HG02938 (cell line): ENCODE results near the gene AMN.

ENCODE experiments used
- ATAC-seq: cut with Tn5 transposase; IDR thresholded peaks from one replicate; pipeline ENCODE4 v1.9.1; 2021; ENCODE audit warnings: mild to moderate bottlenecking, moderate library complexity; ENCODE audit not compliant: unreplicated experiment

AMN gene

DNA sequence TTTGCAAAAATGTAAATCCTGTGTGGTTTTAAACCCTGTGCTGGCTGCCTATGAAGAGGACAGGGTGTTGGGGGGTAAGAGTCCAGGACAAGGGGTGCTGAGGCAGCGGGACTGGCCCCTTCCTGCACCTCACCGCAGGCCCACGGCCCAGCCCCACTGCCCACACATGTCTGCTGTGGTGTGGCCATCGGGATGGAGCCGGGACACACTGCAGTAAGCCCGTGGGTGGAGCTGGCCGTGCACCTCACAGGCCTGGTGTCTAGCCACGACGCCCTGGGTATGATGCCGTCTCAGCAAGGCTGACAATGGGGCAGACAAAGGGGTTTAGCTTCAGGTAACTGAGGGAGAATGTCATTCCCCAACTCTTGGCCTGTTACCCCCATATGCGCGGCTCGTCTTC, 19.6 kb downstream of the AMN start:
- ATAC-seq: no peak

DNA sequence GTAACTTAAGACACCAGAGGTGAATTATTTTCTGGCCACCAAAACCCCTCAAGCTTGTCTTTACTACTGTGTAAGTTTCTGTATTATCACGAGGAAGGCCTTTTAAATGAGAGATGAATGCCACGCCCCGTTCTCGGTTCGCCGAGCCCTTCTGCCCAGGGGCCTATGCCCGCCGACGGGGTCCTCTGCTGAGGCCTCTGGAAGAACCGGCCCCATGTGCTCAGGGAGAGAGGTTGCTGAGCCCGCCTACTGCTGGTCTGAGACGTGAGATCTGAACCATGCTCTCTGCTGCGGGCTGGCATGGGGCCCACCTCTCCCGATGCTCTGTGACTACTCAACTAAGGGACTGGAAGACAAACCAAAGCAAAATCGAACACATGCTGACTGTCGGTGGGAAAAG, 21.0 kb downstream of the AMN start:
- no peak for ATAC-seq

DNA sequence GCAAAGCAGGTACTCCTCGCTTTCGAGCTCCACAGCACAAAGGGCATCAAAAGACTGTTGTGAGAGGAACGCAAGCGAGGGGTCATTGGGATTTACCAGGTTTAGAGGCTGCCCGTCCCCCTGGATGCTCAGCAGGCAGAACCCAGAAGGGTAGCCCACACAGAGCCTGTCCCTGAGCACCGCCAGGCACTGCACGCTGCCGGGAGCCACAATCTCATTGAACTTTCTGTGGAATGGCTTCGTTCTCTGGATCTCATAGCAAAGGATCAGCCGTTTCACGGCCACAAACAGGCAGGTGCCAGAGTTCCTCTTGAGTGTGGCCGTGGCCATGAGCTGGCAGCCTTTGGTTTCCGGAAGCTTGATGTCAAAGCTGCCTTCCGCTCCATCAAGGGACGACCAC, 21.5 kb downstream of the AMN start:
- ATAC-seq: no peak

DNA sequence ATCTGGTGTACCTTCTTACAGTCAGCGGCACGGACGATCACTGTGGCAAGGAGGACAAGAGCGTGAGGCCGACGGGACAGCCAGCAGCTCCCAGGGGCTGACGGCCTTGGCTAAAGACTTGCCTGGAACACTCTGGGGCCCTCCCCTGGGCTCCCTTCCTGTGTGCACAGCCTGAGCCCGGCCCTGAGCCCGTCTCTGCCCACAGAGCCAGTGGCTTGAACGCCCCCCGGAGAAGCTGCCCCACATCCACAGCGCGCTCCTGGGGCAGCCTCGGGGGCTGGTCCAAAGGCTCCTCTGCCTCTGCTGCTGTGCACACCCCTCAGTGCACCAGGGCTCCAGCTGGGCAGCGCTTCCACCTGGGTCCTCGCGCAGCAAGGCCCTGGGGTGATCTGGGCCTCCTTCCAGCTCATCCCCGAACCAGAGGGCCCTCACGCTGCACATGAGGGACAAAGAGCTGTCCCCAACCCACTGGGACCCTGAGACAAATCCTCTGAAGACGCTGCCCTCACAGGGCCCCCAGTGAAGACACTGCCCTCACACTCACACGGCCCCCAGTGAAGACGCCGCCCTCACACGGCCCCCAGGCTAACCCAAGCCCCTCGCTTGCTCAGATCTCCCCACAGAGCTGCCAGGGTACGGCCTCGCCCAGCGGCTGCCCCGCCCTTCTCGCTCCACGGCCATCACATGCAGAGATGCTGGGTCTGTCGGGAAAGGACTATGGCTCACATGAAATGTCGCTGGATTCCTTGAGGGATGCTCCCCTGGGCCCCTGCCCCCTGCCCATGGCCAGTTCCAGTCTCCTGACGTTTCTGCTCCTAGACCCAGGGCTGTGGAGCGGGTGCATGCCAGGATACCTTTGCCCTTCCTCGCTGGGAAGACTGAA, 22.2 kb downstream of the AMN start:
- no peak for ATAC-seq

DNA sequence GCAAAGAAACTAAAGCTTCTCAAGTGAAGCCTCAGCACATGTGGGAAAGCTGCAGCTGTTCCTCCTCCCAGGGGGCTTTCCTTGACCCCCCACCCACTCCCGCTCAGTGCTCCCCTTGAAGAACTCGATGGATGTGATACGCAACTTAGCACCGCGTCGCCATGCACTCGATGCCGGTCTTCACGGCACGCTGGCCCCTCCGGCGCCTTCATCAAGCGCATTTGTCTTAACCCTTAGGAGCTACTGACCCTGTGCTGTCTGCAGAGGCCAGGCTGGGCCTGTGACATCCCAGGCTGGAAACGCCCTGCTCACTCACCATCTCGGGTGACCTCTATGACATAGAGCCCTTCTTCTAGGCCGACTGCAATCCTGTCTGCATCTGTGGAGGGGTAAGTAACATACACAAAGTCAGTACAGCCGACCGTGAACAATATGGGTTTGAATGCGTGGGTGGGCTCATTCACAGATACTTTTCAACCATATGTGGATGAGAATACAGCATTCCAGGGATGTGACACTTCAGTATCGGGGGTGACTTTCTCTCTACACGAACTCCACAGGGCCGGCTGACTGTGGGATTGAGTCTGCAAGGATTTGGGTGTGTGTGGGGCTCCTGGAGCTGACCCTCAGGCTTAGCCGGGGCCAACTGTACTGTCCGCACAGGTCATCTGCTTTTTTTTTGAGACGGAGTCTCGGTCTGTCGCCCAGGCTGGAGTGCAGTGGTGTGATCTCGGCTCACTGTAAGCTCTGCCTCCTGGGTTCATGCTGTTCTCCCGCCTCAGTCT, 23.1 kb downstream of the AMN start:
- ATAC-seq: no peak

DNA sequence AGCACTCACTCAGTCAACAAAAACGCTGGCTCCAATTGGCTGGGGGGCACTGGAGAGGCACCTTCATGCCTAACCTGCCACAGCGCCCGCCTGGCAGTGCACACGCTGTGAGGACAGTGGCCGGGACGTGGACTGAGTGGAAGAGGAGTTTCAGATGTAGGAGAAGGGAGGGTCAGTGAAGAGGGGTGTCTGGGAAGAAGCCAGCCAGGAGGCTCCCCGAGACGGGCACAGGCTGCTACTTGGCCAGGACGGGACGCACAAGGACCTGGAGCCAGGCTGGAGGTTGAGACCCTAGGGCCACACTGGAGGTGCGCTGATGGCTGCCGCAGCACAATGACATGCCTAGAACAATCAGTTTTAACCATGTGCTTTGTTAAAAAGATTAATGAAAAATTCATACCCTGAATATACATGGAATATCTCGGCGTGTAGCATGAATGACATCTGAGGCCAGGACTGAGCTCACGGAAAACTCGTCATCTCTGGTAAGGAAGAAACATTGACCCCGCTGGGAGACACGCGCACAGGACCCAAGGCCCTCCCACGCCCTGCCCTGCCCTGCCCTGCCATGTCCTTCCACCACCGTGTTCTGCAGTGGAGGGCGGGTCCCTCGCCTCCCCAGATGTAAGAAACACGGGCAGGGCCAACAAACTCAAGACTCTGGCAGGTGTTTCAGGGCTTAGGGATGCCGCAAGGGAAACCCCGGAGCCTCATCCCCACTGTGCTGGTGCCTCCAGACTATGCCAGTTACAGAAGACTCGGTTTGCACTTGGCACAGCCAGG, 25.0 kb downstream of the AMN start:
- ATAC-seq: no peak

DNA sequence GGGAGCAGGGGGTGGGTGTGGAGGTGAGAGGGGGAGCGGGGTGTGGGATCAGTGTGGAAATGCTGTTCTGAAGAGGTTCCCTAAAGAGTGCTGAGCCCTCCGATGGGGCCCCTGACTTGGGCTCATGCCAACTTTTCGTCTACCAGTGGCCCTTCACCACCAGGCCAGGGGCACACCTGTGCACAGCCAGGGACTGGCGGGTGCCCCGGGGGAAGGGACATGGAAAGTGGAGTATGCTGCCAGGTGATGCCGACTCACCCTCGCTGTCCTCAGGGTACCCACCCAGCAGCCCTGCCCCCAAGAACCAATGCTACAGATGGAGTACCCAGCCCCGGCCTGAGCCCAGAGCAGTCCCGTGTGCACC, 26.2 kb downstream of the AMN start:
- no peak for ATAC-seq

DNA sequence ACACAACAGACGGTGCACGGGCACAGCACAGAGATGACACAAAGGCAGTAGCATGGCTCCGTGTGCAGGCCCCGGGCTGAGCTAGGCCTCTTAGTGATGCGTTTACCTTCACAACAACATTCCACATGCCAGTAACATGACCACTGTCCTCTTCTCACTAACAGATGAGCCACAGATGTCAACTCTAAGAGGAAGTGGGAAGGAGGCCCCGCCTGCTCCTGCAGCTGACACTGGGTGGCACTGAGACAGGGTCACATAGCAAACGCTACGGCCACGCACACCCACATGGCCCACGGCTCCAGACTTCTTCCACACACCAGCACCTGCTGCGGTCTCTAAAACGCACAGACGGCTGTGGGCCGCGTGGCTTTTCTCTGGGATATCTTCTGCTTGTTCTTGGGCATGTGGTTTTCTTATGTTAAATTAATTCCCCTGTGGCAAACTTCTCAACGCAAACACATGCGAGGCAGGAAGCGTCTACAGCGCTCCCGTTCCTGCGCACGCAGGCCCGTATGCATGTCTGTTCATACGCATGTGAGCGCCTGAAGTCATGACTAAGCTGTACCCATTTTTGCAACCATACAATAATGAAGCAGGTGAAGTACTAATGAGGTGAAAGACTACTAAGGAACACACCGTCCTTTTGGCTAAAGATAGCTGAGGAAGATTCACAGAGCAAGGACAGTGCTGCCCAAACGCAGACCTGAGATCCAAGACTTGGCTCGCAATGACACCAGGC, 26.8 kb downstream of the AMN start:
- ATAC-seq: no peak

DNA sequence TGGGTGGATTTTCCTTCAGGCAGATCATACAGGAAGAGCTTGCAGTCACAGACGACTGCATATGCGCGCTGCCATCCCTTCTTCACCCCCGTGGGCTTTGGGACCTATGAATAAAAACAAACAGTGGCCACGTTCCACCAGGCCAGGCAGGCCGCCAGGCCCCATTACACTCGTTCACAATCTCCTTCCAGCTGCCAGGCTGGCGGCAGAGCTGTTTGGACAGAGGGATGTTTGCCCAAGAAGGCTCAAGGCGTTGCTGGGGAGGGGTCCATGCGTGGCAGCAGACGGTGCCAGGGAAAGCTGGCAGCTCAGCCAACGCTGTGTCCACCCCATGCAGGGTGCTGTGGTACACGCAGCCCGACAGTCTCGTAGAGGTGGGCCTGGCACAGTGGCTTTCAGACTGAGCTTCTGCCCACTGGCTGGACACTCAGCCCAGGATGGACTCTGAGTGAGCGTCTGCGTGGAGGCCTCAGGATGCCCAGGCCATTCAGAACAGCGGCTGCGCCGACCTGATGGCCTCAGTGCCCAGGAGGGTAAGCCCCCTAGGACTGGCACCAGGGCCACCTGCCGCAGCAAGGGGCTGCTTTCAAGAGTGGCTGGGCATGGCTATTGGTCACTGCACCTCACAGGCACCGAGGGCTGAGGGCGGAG, 27.5 kb downstream of the AMN start:
- no peak for ATAC-seq

DNA sequence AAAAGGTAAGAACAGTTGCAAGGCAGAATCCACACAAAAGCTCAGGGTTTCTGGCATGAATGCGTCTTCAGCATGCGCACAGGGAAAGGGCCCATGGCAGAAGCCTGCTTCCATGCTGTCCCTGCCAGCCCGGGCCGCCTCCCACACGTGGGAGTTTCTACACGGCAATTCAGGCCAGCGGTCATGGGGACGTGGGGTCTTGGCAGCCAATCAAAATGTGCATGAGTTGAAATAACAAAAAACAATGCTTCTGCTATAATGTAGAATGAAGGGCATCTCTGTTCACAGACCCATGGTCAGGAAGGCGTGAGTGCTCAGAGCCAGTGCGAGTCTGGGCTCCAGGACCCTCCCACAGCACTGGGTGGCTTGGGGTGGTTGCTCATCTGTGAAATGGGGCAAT, 28.6 kb downstream of the AMN start:
- no peak for ATAC-seq

DNA sequence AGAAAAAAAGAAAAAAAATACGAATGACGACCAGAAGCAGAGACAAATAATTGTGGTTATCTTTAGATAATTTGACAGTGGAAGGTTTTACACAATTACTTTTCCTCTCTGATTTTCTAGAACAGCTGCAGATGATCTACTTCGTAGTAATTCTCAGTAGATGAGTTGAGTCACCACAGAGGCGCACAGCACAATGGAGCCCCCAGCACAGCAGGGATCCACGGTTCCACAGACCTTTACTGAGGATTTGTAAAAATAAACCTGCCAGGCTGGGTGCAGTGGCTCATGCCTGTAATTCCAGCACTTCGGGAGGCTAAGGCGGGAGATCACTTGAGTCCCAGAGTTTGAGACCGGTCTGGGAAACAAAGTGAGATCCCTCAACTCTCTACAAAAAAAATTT, 29.3 kb downstream of the AMN start:
- ATAC-seq: no peak

DNA sequence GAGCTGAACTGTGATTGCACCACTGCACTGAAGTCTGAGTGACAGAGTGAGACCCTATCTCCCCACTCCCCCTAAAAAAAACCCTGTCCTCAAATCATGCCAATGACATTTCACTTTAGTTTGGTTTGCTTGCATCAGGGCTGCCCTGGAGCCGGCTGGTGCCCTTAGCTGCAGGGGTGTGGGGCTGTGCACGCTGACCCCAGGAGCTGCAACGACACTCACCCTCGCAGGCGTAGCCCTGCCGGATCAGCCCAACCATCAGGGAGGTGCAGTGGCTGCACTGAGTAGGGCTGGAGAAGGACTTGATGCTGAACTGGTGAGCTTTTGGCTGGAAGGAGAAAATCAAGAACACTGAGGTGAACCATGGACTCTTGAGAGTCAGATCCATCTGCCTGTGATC, 29.8 kb downstream of the AMN start:
- ATAC-seq: no peak

DNA sequence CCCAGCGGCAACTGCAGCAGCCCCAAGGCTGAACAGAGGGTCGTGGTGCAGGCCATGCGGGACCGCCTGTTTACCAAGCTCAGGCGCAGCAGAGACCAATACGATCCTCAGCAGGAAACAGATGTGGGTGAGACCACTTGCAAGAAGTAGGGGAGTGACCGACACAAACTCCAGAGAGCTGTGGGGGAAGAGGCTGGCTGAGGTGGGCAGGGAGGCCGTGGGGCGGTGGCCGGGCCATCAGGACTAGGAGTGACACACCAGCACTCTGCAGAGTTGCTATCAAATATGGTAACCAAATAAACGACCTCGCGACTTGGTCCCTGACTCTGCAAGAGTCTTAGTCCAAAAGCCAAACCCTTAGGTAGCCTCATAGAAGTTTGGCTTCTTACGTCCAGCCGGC, 30.6 kb downstream of the AMN start:
- no peak for ATAC-seq

DNA sequence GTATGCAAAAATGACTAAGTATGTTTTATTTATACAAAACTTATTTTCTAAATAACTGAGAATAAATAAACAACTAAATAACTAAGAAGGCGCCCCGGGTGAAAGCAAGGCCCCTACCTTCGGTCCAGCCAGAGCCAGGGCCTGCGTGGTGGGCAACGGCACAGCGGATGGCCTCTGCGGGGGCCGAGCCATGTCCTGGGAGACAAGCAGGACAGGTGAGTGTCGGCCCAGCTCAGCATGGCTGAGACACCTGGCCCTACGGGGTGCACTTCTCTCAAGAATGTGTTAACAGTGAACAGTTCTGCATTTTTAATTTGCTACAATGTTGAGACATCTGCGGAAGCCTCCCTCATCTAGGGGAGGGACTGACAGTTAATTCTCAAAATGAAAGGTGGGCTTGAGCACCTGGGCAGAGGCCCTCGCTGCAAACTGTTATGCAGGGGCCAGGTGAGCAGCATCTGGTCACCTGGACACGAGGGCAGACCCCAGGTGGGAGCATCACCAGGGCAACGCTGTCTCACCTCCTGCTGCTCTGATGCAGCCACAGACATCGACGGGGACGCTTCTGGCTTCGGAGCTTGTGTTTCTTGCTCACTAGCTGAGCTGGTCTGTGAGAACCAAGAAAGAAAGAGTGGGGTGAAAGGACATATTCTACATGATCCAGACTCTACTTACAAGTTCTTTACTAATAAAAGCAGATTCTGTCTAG, 31.8 kb downstream of the AMN start:
- ATAC-seq: no peak

DNA sequence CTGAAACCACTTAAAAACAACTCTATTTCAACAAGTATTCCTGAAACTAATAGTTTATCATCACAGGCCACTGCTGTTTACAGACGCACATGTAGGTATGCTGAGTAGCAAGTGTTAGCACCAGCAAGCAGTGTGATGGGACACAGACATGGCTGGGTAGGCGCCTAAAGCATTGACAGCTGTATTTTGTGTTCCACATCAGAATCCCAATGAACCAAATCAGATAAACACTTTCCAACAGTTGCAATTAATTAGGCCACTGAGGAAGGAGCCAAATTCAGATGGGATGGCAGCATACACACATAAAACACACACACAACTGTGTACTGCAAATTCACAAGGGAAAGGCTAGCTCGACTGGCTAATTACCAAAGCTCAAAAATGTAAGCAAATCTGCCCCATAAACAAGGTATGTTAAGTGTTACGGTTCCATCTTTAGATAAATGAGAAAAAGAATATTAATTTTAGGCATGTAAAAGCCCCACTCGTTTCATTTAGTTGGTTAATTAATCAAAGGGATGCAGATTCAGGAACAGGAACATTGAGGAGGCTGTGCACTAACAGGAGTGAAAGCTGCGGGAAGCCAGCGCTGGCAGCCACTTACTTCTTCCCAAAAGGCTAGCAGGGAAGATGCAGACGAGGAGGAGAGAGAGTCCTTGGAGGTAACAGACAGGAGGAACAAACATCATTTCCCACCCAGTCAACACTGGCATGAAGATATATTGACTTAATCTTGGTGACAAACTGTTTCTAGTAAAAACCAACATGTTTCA, 33.4 kb downstream of the AMN start:
- ATAC-seq: no peak

DNA sequence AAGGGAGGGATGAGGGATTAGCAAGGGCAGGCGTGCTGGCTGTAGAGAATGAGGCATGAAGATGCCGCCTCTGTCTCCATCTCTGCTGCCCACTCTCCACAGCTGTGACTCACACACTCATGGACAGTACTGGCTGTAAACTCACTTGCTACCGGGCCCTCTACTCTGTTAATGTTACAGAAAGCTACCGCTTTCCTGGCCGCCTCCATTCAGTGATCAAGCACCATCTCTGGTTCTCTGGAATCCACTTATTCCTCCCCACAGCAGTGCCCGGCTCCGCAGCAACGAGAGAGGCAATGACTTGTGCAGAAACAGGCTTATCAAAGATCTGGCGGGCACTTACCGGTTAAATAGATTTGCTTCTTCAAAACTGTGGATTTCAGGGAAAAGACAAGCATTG, 34.8 kb downstream of the AMN start:
- no peak for ATAC-seq

DNA sequence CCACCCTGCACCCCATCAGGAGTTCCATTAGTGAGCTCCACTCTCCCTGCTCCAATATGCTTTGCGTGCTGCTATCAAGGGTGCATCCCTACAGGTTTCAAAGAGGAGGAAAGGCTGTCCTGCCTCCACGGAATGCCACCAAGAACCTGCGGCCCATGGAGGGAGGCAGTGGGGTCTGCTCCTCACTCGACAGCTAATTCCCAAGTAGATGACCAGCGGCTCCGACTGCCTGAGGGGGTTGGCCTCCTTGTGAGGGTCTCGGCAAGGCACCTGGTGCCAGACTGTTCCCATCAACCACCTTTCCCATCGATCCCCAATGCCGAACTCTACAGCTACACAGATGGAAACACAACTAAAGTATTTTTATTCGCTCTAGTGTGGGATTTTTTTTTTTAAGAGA, 36.0 kb downstream of the AMN start:
- ATAC-seq: no peak

DNA sequence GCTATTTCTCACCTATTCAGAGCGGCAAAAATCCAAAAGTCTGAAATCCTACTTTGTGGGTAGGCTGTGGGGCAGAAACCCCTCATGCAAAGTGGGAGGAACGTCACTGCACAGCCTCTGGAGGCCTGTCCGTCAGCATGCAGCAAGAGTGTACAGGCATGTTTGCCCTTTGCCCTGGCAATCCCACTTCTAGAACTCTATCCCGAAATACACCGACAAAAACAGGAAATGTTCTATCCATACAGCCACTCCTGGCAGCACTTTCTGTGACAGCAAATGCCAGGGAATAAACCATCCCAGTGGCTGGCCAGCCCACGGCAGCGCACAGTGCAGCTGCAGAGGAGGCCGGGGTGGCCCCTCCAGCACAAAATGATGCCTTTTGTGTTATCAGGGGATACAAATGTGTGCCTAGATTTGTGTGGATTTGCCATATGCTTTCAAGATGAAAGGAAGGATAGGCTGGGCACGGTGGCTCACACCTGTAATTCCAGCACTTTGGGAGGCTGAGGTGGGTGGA, 39.7 kb downstream of the AMN start:
- ATAC-seq: no peak
